Suppressor macrophage treated with lipopolysaccharide for 1 hour (primary cell): ENCODE data around the gene SUMO4.

Experiments used
- DNase-seq, 3 donors: peaks; one replicate each; pipeline ENCODE4 v3.0.0-alpha.2; 2020 to 2022

SUMO4 gene

GRCh38 chr6:149400050-149400449 is at the start of gene SUMO4:
Gene SUMO4, plus strand, starts transcription at chr6:149400262. Its CDS starts 130 bp downstream, at chr6:149400392.
- no peak for DNase-seq

DNA sequence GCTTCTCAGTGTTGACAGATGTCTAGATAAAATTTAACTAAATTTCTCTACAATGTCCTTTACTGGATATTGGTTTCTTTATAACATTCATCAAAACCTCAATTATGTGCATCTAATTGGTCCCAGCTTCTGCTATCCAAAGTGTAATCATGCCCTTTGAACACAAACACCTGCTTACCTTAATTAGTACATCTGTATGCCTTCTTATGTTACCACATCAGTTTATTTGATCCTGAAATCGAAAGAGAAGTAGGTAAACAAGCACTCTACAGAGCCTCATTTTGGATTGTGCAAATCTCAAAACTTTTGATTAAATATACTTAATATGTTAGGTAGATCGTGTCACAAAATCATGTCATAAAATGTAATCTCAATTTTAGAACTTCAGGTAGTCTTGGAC is 46.1 kb upstream of the SUMO4 start:
- no peak for DNase-seq

- DNase-seq: no peak
These were observed 43.8 kb upstream of the SUMO4 start for GRCh38 chr6:149356081-149356750.

GRCh38 chr6:149357726-149358538 is 42.1 kb upstream of the SUMO4 start:
- DNase-seq: no peak

DNA sequence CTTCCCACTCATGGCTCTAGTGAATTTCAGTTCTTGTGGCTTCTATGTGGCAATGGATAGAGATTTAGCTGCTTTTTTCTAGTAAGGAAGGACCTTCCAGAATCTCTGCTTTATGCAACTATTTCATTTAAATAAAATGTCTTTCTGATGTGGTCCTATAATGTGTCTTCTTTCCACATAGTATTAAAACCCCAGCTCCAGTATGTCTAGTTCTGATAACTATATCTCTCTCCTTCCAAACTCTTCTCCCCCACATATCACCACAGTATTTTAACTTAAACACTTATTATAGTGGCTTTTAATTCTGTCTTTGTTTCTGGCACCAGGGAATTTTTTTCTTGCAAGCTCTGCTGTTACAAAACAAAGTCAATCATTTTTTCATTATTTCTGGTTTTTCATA is 40.6 kb upstream of the SUMO4 start:
- no peak for DNase-seq

GRCh38 chr6:149360536-149360935 is 39.5 kb upstream of the SUMO4 start:
- no peak for DNase-seq

DNA sequence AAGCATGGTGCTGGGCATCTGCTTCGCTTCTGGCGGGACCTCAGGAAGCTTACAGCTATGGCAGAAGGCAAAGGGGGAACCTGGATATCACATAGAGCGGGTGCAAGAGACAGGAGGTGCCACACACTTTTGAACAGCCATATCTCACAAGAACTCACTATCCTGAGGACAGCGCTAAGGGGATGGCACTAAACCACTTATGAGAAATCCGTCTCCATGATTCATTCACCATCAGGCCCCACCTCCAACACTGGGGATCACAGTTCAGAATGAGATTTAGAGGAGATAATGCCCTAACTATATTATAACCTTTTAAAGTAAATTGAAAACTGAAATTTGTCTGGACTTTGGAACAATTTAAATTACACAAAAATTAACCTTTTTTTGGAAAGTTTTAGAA is 37.8 kb upstream of the SUMO4 start:
- DNase-seq: peak in 2 of 3 donors; percentile 8 to 27

GRCh38 chr6:149363154-149363553 is 36.9 kb upstream of the SUMO4 start:
- DNase-seq: no peak

DNA sequence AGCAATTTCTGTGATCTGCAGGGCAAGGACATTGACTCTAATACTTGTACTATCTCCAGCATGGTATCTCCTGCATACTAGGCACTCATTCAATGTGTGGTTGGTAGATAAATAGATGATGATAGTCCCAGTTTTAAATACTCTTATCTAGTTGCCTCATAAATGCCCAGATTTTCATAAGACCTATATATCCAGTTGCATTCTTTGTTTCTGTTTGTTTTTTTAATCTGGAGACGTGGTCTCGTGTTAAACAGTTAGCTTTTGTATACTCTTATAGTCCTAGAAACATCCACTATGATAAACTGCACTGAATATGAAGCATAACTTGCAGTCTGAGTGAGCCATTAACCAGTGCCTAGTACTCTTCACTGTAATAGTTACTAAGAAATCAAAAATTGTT is 35.5 kb upstream of the SUMO4 start:
- no peak for DNase-seq

GRCh38 chr6:149365197-149365596 is 34.9 kb upstream of the SUMO4 start:
- no peak for DNase-seq

DNA sequence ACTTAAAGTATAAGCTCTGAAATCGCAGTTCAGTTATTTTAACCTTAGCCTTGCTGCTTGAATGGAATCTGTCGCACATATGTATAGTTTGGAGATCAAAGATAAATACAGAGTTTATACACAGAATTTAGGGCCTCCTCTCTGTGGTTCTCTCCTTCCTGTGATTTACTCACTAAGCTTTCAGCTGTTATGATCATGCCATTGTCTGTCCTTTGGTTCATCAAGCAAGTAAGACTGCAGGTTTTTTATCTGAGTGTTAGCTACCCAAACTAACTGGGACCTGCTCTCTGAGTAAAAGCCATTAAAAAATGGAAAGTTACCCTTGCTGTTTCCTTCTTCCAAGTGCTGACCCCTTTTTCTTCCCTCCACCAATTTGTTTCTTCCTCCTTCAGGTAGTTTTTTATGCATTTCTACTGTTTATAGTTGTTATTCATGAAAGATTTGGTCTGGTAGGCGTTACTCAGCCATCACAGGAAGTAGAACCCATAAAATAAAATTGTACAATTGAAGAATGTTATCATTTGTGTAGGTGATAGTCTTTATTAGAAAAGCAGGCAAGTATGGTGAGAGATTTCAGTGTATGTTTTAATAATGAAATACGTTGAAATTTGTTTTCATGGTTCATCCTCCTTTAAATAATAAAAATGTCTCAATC is 33.7 kb upstream of the SUMO4 start:
- DNase-seq: no peak

DNA sequence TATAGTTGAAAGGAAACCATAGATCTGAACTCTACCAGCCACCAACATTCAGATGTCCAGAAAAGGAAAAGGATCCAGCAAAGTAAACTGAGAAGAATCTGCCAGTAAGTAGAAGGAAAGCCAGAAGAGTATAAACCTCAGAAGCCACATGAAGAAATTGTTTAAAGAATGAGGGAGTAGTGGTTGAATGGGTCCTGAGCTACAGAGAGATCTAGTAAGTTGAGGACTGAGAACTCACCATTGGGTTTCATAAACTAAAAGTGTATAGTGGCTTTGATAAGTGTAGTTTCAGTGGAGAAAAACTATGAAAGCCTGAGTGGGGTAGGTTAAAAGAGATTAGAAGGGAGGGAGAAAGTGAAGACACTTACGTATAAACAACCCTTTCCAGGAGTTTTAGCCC is 32.0 kb upstream of the SUMO4 start:
- DNase-seq: no peak

GRCh38 chr6:149371154-149371553 is 28.9 kb upstream of the SUMO4 start:
- DNase-seq: no peak

- DNase-seq: no peak
These were observed 28.0 kb upstream of the SUMO4 start for GRCh38 chr6:149372062-149372461.

DNA sequence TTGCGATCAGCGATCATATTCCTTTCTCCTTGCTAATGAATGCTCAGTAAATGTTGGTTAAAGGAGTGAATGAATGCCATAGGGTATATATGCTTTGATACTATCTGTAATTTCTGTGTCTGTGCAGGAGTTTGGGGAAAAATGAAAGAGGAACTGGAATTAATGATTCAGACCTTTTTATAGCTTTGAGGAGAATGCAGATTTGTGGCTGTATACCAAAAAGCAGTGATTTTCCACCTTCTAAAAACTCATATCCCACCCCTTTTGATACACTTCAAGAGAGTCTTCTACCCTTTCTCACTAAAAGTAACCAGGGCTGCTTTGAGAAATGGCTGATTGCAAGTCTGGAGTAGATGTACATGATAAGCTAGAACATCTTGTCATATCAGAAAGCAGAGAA is 26.6 kb upstream of the SUMO4 start:
- peak; percentile 20 to 66 (median 54) for DNase-seq

DNA sequence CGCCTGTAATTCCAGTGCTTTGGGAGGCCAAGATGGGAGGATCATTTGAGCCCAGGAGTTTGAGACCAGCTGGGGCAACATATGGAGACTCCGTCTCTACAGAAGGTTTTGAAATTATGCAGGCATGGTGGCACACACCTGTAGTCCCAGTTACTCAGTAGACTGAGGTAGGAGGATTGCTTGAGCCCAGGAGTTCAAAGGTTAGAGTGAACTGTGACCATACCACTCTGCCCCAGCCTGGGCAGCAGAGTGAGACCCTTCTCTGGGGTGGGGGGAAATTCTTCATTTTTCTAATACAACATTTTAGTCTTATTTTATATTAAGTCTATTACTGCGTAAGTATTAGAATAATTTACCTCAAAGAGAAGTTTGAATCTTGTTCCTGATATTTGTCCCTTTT is 20.1 kb upstream of the SUMO4 start:
- no peak for DNase-seq

DNA sequence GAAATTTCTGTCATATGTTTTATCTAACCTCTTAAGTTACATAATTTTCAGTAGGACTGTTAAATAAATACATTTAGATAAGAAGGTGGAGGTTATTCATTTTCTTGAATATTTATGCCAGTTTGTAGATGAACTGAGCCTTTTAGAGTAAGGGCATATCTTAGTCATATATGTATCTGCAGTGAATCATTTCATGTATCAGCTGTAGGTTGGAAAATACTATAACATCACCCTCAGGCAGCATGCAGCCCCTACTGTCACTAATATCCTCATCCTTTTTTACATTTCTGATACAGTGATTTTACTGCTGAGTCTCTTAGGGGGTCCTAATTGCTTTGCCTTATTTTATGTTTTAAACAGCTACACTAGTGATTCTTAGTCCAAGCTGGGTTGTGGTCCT is 19.5 kb upstream of the SUMO4 start:
- peak in 1 of 3 donors; percentile 23 for DNase-seq

- DNase-seq: no peak
These were observed 16.7 kb upstream of the SUMO4 start for GRCh38 chr6:149383371-149383770.

- DNase-seq: no peak
These were observed 15.6 kb upstream of the SUMO4 start for GRCh38 chr6:149384464-149384863.

GRCh38 chr6:149385998-149386646 is 13.9 kb upstream of the SUMO4 start:
- no peak for DNase-seq

GRCh38 chr6:149387779-149388512 is 12.1 kb upstream of the SUMO4 start:
- no peak for DNase-seq

- peak in 1 of 3 donors; percentile 21 for DNase-seq
These were observed 10.4 kb upstream of the SUMO4 start for GRCh38 chr6:149389509-149390297.
